ENCODE data around the gene GRIK1.

GRCh38 chr21:29749957-29750356, 189.8 kb downstream of the GRIK1 start:
- TF ChIP-seq CTCF (IDR thresholded peaks at IDR 0.05; ENCODE audit: borderline replicate concordance, extremely low read depth, low read length, poor library complexity, severe bottlenecking) = no peak
- TF ChIP-seq EZH2 (IDR thresholded peaks at IDR 0.05; ENCODE audit: borderline replicate concordance, low read depth, low read length, severe bottlenecking) = no peak
